GM10266 (cell line): ENCODE measurements around the gene IGF2BP2.
"Not testable (repeated sequence)": the region's sequence is repeated elsewhere in the genome, so short reads cannot be mapped to it uniquely, and the experiment has no call there.

Experiments used
- DNase-seq: peaks from one replicate; pipeline ENCODE4 v3.0.0; 2012; ENCODE audit errors: extremely low spot score
- TF ChIP-seq, protein P1 (sequence below): IDR thresholded peaks from 2 replicates; pipeline ENCODE4 v1.5.1; 2012; ENCODE audit warnings: mild to moderate bottlenecking, low read depth; ENCODE audit not compliant: control insufficient read depth, insufficient read depth; ENCODE audit errors: missing control alignments

Gene IGF2BP2

DNA sequence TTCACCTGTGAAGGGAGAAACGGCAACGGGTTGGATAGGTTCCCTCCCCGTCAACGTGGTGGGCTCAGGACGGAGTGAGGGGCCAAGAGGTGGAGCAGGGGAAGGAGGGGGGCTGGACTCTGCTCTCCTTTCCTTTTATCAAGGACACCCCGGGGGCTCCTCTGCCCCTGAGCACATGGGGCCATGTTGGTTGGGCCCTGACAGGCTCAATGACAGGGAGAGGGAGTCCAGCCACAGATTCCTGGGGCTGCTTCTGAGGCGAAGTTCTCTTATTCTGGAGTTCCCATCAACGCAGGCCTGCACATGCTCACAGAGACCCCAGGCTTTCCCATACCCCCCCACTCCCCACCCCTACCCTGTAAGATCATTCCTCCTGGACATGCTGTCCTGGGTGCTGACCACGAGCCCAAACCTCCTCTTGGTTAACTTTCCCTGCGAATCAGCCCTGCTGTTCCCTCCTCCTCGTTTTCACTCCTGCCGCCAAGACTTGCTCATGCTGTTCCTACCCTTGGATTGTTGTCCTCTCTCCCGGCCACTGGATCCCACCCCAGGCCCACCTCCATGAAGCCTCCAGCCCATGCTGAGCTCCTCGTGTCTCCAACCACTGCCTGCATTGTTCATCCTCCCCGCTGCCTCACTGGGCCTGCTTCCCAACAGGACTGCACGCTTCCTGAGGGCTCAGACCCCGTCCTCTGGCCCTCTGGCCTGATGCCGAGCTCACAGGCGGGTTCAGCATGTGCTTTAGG is 177.5 kb downstream of the IGF2BP2 start:
- no peak for DNase-seq
- TF ChIP-seq, protein P1, sequence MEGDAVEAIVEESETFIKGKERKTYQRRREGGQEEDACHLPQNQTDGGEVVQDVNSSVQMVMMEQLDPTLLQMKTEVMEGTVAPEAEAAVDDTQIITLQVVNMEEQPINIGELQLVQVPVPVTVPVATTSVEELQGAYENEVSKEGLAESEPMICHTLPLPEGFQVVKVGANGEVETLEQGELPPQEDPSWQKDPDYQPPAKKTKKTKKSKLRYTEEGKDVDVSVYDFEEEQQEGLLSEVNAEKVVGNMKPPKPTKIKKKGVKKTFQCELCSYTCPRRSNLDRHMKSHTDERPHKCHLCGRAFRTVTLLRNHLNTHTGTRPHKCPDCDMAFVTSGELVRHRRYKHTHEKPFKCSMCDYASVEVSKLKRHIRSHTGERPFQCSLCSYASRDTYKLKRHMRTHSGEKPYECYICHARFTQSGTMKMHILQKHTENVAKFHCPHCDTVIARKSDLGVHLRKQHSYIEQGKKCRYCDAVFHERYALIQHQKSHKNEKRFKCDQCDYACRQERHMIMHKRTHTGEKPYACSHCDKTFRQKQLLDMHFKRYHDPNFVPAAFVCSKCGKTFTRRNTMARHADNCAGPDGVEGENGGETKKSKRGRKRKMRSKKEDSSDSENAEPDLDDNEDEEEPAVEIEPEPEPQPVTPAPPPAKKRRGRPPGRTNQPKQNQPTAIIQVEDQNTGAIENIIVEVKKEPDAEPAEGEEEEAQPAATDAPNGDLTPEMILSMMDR = no peak

DNA sequence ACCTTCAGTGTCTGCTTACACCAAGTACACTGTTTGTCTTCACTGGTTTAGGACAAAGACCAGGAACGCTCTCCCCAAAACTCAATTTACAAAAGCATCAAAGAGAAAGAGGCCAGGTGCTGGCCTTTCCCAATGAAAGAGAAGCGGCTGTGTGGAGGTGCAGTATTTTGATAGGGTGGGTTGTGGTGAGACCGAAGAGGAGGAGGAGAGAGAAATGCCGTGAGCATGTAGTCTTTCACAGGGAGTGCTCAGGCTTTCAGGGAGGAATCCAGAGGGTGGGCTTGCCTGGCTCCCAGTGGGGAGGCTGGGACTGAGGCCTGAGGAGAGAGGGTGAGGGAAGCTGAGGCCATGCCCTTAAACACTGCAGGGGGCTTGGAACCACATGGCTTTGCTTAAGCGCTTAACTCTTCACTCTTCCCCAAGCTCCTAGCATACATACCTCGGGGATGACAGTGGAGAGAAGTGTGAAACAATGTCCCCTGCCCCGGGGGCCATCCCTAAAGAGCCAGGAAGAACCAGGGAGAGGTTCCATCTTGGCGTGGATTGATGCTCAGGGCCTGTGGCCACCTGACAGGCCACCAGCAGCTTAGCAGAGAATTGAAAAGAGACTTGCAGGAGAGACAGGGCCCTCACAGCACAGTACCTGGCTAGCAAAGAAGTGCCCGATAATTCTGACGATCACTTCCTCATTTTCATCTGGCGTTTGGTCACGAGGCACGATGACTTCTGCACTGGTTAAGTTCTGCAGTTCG is 178.3 kb downstream of the IGF2BP2 start:
- no peak for DNase-seq

DNA sequence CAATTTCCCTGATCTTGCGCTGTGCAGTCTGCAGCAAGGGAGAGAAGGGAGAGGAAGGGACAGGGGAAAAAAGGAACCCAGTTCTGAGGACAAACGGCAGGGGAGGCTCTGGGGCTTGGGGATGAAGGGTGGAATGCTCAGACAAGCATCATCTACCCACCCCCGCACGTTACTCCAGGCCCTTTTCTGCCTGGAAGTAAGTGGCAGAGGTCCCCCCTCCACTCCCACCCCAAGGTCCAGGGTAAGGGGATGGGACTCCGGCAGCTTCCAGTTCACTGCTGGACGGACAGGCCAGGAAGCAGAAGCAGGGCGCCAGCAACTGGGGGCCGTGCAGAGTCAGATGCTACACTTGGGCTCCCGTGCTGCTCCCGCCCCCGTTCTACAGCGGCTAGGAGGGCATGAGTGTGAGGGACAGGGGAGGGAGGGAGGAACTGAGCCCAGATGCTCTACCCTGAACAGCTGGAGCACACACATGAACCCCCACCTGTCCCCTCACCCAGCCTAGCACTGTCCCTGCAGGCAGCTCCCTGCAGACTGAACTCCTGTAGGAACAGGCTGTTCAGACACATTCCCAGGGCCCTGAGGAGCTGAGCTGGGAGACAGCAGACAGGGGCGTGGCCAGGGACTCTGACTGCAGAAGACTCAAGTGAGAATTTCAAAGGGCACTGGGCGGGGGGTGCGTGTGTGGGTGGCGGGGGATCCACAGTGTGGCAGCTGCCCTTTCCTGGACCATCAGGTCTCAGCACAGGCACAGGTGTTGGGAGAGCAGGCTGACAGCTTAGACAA is 179.1 kb downstream of the IGF2BP2 start:
- TF ChIP-seq, protein P1 = no peak
- no peak for DNase-seq

More for the DNA sequence above, 178.3 kb downstream of the IGF2BP2 start:
- TF ChIP-seq, protein P1 = no peak

DNA sequence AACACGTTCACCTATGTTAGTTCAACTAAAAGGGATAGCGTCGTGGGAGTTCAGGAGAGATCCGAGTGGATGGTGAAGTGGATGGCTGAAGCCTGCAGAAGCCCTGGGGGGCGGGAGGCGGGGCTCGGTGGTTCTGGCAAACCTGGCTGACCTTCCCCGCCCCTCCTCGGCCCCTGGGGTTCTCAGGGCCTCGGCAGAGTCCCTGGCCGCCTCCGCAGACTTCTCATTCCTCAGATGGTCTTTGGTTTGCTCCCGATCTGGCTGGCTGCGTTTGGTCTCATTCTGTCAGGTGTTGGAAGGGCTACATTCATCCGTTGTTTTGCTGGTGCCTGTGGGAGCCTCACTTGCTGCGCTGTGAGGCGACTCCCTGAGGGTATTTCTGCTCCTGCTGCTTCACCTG is 179.7 kb downstream of the IGF2BP2 start:
- DNase-seq = not testable (repeated sequence)

DNA sequence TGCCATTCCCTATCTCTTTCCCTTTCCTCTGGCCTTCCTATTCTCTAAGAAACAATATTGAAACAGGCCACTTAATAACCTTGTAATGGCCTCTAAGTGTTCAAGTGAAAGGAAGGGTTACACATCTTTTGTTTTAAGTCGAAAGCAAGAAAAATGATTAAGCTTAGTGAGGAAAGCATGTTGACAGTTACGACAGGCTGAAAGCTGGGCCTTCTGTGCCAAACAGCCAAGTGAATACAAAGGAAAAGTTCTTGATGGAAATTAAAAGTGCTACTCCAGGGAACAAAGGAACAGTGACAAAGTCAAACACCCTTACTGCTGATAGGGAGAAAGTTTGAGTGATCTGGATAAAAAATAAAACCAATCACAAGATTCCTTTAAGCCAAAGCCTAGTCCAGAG is 184.5 kb downstream of the IGF2BP2 start:
- TF ChIP-seq, protein P1 = no peak

DNA sequence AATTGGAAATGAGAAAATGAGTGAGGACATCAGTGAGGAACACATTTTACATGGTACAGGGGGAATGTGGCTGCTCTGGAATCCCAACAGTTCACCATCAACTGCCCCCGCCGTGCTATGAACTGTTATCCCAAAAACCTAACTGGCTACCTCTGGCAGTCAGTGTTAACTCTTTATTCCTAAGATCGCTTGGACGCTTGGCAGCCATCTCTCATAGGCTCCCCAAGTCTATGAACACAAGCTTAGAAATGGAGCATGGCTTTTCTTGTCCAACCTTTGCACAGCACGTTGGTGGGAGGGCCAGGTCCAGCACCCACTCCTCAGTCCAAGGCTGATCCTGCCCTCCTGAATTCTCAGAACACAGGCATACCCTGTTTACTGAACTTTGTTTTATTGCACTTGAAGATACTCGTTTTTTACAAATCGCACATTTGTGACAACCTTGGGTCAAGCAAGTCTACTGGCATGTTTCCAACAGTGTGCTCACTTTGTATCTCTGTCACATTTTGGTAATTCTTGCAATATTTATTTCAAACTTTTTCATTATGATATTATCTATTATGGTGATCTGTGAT is 185.1 kb downstream of the IGF2BP2 start:
- DNase-seq = no peak
- TF ChIP-seq, protein P1 = no peak

More for the DNA sequence above, 184.5 kb downstream of the IGF2BP2 start:
- no peak for DNase-seq

DNA sequence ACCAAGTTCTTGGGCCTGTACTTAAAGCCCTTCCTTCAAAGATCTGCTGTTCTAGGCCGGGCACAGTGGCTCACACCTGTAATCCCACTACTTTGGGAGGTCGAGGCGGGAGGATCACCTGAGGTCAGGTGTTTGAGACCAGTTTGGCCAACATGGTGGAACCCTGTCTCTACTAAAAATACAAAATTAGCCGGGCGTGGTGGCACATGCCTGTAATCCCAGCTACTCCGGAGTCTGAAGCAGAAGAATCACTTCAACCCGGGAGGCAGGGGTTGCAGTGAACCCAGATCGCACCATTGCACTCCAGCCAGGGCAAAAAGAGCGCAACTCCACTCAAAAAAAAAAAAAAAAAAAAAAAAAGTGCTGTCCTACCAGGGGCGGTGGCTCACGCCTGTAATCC is 186.2 kb downstream of the IGF2BP2 start:
- not testable (repeated sequence) for DNase-seq

DNA sequence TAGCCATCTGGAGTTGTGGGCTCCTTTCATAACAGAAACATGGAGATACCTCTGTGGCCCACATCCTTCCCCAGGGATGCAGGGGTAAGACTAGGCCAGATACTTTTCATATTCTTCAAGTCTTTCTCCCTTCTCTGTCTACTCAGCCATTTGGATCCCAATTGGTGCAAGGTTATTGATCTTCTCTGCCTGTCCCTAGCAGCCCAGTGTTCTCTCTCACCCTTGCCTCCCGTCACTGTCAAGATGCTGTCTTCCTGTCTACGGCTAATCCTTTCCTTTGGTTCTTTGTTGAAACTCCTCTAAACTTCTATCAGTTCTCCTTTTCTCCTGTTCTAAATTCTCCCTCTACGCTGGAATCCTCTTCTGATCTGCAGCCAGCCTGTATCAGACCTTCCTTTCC is 187.5 kb downstream of the IGF2BP2 start:
- no peak for DNase-seq
- TF ChIP-seq, protein P1 = no peak
